HTERT RPE-1 (cell line): ENCODE data around the gene CCDC107.

ENCODE experiments used
- in situ Hi-C: fragments of 300-500 bp; cut with MboI; formaldehyde crosslinking; loops from 4 replicates; pipeline ENCODE4 v1.14.3; 2020; ENCODE audit warnings: low sequenced_read_pairs

CCDC107 gene

DNA sequence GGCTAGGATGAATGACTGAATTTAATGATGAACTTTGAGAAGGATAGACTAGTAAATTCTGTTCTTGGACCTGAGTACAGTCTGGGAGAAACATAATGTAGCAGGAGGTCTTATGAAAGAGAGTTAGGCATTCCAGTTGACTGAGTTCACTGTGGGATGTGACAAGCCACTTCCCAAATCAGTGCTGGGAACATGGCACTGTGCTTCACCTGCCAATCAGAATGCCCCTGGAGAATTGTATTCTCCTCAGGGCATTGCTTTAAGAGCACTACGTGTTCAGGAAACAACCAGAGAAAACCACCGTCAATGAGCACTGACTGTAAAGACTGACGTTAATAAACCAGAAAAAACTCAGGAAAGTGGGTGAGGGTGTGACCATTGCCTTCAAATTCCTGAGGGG is 1.2 kb downstream of the CCDC107 start:
- in situ Hi-C loops = no loop called here

DNA sequence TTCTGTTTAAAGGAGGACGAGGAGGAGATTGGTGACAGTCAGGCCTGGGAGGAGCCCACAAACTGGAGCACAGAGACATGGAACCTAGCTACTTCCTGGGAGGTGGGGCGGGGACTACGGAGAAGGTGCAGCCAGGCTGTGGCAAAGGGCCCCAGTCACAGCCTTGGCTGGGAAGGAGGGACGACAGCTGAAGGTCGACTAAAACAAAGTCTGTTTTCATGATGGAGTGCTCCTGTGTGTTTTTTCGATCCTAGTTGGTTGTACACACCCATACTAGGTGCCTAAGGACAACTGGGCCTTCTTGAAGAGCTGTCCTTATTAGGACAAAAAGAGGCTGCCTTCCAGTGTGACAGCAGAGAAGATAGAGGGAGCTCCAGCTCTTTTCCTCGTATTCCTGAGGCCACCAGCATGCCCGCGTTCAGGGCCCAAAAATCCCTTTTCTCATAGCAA is 2.9 kb downstream of the CCDC107 start:
- in situ Hi-C loops = no loop called here

DNA sequence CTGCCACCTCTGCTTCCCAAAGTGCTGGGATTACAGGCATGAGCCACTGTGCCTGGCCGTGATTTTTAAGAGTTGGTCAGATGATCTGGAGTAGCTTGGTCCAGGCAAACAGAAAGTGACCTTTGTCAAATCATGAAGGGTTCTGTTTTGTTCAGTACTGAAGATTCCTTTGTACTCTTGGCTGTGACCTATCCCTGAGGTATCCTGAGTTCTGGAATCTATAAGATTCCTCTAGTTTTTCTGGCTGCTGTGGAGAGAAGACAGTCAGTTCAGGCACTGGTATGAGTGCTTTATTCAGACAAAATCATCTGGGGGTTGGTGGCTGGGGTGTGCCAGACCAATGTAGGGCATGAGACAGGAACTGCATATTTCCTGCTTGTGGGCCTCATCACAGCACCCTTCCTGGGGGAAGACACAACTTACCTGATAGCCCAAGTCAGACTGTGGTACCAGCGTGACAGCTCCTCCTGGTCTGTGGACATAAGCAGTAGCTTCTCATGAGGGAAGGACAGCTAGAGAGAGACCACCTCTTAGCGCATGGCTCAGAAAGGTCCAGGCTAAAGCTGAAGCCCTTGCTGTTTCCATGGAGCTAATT is 3.8 kb downstream of the CCDC107 start:
- in situ Hi-C loops = no loop called here

DNA sequence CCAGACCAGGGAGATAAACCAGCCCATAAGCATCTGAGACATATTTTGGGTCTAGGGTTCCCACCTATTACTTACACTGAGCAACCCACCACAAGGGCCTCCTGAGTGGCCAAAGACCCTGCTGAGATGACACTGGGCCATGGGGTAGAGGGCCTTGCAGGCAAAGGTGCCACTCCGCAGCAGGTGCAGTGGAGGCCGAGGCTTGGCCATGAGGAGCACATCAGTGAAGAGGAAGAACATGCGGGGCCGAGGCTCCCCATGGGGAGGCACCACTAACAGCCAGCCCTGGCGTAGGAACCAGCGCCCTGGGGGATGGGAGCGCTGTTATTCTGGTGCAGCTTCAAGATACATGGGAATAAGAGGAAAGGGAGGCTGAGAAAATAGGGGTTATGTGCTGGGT is 4.3 kb downstream of the CCDC107 start:
- in situ Hi-C loops = no loop called here

DNA sequence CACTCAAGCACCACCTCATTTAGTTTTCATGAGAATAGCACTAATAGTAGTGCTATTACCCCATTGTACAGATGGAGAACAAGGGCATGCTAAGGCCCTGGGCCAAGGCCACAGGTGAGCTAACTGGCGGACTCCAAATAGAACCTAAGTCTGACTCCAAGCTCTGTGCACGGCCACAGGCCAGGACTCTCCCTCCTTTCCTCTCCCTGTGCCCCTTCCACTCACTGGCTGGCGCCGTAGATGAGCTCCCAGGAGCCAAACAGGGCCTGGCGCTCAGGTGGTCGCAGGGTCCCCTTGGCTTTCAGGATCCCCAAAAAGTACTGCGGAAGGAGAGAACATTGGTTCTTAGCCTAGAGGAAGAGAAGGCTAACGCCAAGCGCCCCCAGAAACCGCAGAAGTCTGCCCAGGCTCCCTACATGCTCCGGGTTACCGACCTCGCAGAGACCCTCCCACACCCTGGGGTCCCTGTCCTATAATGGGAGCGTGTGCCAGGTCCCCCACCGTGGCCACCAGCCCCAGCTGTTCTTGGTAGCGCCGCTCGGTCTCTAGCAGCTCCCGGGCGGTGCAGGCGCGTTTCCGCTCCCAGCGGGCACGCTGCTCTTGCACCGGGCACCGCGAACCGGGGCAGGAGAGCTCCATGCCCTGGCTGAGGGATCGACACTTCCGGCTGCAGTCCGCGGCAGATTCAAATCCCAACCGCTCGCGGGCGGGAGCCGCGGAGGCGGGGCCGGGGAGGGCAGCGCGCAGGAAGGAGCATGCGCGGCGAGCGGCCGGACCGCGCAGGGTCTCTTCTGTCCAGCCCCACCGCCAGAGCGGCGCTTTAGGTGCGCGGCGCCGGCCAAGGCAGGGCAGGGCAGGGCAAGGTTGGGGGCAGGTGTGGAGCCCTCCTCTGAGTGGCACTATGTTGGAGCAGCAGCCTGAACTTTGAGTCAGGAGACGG is 6.7 kb downstream of the CCDC107 start, which contains the start of gene ARHGEF39:
TSS of gene ARHGEF39 (minus strand) at position 665 of the 940 bp plus-strand sequence. CDS start at position 639, 26 bp downstream.
- in situ Hi-C loops = no loop called here

DNA sequence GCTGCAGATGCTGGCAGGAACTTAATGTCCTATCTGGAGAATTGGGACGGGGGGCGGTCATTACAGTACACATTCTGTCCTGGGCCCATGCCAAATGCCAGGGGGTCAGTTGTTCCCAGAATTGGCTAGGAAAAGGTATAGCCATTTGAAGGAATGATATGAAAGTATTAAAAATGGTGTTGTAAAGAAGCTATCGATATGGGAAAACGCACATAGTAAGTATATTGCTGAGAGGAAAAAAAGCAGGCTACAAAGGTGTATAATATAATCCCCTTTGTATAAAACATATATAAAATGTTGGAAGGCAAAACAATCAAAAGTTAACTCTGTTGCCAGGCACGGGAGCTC is 7.4 kb downstream of the CCDC107 start:
- in situ Hi-C loops = no loop called here

DNA sequence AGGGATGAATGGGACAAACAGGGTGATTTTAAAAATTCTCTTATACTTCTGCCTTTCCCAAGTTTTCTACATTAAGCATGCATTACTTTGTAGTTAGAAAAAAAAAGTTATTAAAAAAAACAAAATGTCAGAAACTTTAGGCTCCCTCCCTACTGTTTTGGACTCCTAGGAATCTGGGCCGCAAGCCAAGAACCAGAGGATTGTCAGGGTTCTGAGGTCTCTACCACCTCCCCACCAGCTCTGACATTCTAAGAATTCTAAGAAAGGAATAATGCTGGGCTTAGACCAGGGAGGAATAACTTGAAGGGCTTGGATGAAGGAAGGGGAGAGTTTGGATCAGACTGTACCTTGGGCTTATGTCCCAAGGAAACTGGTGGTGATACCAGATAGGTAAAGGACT is 8.0 kb downstream of the CCDC107 start:
- in situ Hi-C loops = no loop called here

DNA sequence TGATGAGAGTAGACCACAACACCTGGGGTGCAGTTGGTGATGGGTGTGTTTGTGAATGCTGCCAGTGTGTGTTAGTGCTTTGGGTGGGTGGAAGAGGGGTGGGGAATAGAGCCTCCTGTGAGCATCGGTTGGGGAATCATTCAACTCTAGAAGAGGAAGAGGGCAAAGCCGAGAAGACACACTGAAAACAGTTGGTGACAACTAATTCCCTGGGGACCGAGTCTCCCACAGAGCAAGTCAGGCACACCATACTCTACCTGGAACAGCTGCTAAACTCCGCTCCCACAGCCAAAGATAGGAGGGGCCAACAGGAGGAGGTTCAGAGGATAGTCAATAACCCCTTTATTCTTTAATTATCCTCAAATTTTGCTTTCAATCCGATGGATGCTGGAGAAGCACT is 8.5 kb downstream of the CCDC107 start:
- in situ Hi-C loops = no loop called here

DNA sequence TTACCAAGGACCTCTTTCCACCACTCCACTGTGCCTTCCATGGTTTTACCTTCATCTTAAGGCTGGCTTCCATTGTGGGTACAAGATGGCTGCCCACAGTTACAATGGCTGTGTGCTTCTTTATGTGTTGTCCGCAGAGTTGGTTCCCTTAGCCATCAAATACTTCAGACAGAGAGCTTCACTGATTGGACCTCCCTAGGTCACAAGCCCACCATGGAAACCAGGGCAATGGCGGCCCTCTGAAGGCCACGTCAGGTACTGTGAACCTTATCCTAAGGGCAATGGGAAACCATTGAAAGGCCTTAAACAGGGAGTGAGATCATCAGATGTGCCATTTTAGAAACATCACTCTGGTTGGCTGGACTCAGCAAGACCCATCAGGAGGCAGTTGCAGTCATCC is 9.8 kb downstream of the CCDC107 start:
- in situ Hi-C loops = no loop called here

DNA sequence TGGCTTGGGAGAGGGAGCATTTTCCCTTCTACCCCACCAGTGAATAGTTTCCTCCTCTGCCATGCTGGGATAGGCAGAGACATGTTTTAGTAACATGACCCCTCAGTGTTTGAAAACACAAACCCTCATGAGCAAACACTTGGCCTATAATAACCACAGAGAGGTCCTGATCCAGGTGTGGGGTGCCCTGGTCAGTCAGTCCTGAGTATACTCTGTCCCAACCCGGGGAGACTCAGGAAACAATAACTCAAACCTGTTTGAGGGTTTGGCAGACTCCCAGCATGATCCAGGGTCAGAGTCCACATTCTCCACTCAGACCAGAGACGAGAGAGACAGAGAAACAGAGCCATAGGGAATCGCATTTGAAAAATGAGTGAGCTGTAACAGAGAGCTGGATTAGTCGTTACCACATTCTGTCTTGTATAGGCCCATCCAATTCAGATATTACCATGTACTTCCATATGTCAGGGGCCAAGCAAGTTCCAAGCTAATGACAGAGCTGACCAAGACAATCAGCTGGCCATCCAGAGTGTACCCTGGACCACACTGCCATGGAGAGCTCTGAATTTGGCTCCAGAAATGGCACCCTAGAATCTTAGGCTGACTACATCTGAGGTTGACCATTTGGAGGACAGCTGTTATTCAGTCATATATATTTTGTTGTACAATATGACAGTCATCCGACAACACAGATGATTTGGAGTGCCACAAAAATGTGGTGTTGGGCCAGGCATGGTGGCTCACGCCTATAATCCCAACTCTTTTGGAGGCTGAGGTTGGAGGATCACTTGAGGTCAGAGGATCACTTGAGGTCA is 11.4 kb downstream of the CCDC107 start:
- in situ Hi-C loops = no loop called here

DNA sequence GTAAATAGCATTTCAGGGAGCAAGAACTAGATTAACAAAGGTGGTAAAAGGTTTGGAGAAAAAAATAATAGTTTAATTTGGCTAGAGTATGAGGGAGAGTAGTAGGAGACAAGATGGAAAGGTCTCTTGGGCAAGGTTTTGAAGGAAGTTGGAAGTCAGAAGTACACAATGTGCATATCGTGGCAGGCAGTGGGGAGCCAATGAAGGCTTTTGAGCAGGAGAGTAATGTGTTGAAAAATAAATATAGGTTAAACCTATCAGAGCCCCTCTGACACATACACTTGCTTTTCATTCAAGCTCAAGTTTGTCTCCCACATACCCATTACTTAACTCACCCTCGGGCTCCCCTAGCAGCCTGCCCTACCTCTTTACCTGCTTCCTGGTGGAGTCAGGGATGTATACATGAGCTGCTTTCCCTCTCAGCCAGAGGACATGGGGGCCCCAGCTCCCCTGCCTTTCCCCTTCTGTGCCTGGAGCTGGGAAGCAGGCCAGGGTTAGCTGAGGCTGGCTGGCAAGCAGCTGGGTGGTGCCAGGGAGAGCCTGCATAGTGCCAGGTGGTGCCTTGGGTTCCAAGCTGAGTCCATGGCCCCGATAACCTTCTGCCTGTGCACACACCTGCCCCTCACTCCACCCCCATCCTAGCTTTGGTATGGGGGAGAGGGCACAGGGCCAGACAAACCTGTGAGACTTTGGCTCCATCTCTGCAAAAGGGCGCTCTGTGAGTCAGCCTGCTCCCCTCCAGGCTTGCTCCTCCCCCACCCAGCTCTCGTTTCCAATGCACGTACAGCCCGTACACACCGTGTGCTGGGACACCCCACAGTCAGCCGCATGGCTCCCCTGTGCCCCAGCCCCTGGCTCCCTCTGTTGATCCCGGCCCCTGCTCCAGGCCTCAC is 15.3 kb downstream of the CCDC107 start, which contains the start of gene CA9:
TSS of gene CA9 (plus strand) at position 797 of the 893 bp plus-strand sequence. CDS start at position 829, 32 bp downstream.
- in situ Hi-C loops = no loop called here

DNA sequence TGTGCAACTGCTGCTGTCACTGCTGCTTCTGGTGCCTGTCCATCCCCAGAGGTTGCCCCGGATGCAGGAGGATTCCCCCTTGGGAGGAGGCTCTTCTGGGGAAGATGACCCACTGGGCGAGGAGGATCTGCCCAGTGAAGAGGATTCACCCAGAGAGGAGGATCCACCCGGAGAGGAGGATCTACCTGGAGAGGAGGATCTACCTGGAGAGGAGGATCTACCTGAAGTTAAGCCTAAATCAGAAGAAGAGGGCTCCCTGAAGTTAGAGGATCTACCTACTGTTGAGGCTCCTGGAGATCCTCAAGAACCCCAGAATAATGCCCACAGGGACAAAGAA is 15.9 kb downstream of the CCDC107 start:
- in situ Hi-C loops = no loop called here

DNA sequence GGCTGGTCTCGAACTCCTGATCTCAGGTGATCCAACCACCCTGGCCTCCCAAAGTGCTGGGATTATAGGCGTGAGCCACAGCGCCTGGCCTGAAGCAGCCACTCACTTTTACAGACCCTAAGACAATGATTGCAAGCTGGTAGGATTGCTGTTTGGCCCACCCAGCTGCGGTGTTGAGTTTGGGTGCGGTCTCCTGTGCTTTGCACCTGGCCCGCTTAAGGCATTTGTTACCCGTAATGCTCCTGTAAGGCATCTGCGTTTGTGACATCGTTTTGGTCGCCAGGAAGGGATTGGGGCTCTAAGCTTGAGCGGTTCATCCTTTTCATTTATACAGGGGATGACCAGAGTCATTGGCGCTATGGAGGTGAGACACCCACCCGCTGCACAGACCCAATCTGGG is 17.1 kb downstream of the CCDC107 start:
- in situ Hi-C loops = no loop called here

DNA sequence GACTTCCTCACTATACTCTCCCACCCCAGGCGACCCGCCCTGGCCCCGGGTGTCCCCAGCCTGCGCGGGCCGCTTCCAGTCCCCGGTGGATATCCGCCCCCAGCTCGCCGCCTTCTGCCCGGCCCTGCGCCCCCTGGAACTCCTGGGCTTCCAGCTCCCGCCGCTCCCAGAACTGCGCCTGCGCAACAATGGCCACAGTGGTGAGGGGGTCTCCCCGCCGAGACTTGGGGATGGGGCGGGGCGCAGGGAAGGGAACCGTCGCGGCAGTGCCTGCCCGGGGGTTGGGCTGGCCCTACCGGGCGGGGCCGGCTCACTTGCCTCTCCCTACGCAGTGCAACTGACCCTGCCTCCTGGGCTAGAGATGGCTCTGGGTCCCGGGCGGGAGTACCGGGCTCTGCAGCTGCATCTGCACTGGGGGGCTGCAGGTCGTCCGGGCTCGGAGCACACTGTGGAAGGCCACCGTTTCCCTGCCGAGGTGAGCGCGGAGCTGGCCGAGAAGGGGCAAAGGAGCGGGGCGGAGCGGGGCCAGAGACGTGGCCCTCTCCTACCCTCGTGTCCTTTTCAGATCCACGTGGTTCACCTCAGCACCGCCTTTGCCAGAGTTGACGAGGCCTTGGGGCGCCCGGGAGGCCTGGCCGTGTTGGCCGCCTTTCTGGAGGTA is 17.8 kb downstream of the CCDC107 start:
- in situ Hi-C loops = no loop called here

DNA sequence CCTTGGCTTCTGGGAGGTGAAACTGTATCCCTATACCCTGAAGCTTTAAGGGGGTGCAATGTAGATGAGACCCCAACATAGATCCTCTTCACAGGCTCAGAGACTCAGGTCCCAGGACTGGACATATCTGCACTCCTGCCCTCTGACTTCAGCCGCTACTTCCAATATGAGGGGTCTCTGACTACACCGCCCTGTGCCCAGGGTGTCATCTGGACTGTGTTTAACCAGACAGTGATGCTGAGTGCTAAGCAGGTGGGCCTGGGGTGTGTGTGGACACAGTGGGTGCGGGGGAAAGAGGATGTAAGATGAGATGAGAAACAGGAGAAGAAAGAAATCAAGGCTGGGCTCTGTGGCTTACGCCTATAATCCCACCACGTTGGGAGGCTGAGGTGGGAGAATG is 21.0 kb downstream of the CCDC107 start:
- in situ Hi-C loops = no loop called here

DNA sequence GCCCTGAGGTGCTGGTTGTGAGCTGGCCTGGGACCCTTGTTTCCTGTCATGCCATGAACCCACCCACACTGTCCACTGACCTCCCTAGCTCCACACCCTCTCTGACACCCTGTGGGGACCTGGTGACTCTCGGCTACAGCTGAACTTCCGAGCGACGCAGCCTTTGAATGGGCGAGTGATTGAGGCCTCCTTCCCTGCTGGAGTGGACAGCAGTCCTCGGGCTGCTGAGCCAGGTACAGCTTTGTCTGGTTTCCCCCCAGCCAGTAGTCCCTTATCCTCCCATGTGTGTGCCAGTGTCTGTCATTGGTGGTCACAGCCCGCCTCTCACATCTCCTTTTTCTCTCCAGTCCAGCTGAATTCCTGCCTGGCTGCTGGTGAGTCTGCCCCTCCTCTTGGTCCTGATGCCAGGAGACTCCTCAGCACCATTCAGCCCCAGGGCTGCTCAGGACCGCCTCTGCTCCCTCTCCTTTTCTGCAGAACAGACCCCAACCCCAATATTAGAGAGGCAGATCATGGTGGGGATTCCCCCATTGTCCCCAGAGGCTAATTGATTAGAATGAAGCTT is 21.8 kb downstream of the CCDC107 start:
- in situ Hi-C loops = no loop called here

DNA sequence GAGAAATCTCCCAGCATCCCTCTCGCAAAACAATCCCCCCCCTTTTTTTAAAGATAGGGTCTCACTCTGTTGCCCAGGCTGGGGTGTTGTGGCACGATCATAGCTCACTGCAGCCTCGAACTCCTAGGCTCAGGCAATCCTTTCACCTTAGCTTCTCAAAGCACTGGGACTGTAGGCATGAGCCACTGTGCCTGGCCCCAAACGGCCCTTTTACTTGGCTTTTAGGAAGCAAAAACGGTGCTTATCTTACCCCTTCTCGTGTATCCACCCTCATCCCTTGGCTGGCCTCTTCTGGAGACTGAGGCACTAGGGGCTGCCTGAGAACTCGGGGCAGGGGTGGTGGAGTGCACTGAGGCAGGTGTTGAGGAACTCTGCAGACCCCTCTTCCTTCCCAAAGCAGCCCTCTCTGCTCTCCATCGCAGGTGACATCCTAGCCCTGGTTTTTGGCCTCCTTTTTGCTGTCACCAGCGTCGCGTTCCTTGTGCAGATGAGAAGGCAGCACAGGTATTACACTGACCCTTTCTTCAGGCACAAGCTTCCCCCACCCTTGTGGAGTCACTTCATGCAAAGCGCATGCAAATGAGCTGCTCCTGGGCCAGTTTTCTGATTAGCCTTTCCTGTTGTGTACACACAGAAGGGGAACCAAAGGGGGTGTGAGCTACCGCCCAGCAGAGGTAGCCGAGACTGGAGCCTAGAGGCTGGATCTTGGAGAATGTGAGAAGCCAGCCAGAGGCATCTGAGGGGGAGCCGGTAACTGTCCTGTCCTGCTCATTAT is 22.4 kb downstream of the CCDC107 start:
- in situ Hi-C loops = no loop called here

DNA sequence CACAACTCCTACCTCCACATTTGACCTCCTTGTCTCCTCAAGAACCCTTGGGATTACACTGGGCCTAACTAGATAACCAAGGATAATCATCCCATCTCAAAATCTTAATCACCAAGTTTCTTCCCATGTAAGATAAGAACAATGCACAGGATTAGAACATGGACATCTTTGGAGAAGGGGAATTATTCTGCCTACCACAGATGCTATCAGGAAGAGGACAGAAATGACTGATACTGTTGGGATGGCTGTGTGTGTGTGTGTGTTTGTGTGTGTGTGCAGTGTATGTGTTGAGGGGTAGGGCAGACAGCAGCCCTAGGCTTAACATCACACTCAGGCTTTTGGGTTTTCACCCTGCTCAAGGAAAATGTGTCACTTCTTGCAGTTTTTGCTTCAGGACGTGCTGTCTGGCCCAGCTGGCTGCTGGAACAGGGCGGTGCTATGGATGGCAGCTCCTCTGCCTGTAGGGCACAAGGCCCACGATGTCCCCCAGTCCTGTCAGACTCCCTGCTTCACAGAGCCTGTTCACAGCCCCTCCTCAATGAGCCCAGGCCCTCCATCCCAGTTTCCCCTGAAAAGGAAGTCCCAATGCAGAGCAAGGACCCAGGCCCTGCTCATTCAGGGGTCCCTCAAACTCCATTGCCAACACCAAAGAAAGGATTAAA is 23.4 kb downstream of the CCDC107 start:
- in situ Hi-C loops = no loop called here
